ENCODE results near the gene DNM3.

DNA sequence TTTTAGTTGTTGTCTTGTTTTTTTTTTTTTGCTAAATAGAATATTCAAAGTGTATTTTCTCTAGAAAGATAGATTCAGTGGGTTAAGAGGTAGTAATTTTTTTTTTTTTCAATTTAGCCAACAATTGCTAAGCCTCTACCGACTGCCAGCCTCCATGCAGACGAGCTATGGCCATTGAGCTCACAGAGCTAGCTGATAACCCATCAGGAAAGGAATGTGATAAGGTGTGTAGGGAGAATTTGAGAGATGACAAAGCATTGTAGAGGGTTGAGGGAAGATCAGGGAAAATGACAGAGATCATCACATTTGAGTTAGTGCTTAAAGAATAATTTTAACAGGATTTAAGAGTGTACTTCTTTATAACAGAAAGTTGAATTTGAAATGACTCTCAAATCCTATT is 30.6 kb downstream of the DNM3 start:
- no peak for TF ChIP-seq POLR2A (IDR thresholded peaks at IDR 0.05)
- TF ChIP-seq CTCF (IDR thresholded peaks at IDR 0.05), result no peak
- TF ChIP-seq POLR2AphosphoS5 (IDR thresholded peaks at IDR 0.05), result no peak
